Pulmonary artery endothelial cell (primary cell): ENCODE results near the gene ACADL. TPM values are rescaled to one million over a fixed set of nuclear protein-coding genes. Genes with fewer than 3 reads are reported as not detected.
"Not testable (repeated sequence)": the region's sequence is repeated elsewhere in the genome, so short reads cannot be mapped to it uniquely, and the experiment has no call there.

Experiments
- DNase-seq: peaks from one replicate; pipeline ENCODE4 v3.0.0-alpha.2; 2011; ENCODE audit warnings: low read depth, low spot score
- total RNA-seq: library from RNA; depleted of rRNA; stranded (reverse); fragments of >200 nt; gene quantifications from 2 replicates; pipeline ENCODE4 v1.2.3, GENCODE V29; 2014

Gene ACADL
- total RNA-seq, 1 donor from 2014 or later = not detected

GRCh38 chr2:210203147-210203546, 22.1 kb downstream of the ACADL start:
- no peak for DNase-seq

- no peak for DNase-seq
Observed at GRCh38 chr2:210199854-210200253, 25.4 kb downstream of the ACADL start.

- DNase-seq = no peak
Observed at GRCh38 chr2:210199186-210199765, 26.0 kb downstream of the ACADL start.

- DNase-seq = no peak
Observed at GRCh38 chr2:210198326-210198725, 26.9 kb downstream of the ACADL start.

GRCh38 chr2:210197720-210198119, 27.5 kb downstream of the ACADL start:
- DNase-seq = no peak

- DNase-seq = no peak
Observed at GRCh38 chr2:210195101-210195852, 30.0 kb downstream of the ACADL start.

GRCh38 chr2:210190345-210190744, 34.9 kb downstream of the ACADL start:
- DNase-seq = no peak

GRCh38 chr2:210189452-210190138, 35.7 kb downstream of the ACADL start:
- DNase-seq = no peak

- no peak for DNase-seq
Observed at GRCh38 chr2:210188755-210189154, 36.5 kb downstream of the ACADL start.

GRCh38 chr2:210188190-210188589, 37.1 kb downstream of the ACADL start:
- DNase-seq = no peak

GRCh38 chr2:210183936-210184335, 41.3 kb downstream of the ACADL start:
- not testable (repeated sequence) for DNase-seq

- not testable (repeated sequence) for DNase-seq
Observed at GRCh38 chr2:210181606-210182088, 43.6 kb downstream of the ACADL start.

- not testable (repeated sequence) for DNase-seq
Observed at GRCh38 chr2:210181033-210181605, 44.1 kb downstream of the ACADL start.

- DNase-seq = no peak
Observed at GRCh38 chr2:210180477-210180876, 44.8 kb downstream of the ACADL start.

- no peak for DNase-seq
Observed at GRCh38 chr2:210179351-210179990, 45.8 kb downstream of the ACADL start.

GRCh38 chr2:210177769-210178168, 47.5 kb downstream of the ACADL start:
- no peak for DNase-seq

GRCh38 chr2:210177115-210177514, 48.1 kb downstream of the ACADL start:
- not testable (repeated sequence) for DNase-seq

GRCh38 chr2:210174086-210174485, 51.2 kb downstream of the ACADL start:
- DNase-seq = no peak

GRCh38 chr2:210172219-210172575, 53.0 kb downstream of the ACADL start:
- DNase-seq = no peak

GRCh38 chr2:210171309-210172218, 53.7 kb downstream of the ACADL start, which contains the start of gene KANSL1L:
Gene KANSL1L, minus strand, starts transcription at chr2:210171409. Its CDS starts 16,827 bp downstream, at chr2:210154582.
- DNase-seq = peak; percentile 87
